GM23248 (cell line): Measurements from ENCODE around the gene KLHDC3. TPM values are rescaled to one million over a fixed set of nuclear protein-coding genes. Genes with fewer than 3 reads are reported as not detected.

ENCODE experiments used
- DNase-seq: peaks from one replicate; pipeline ENCODE4 v3.0.0-alpha.2; 2015
- H2AFZ ChIP-seq: fragments of 200-600 bp; sonication (generic); 2 replicates; pipeline ENCODE4 v1.6.1; 2016; ENCODE audit warnings: antibody characterized with exemption
- H3F3A ChIP-seq: fragments of 200-600 bp; sonication (generic); 2 replicates; pipeline ENCODE4 v1.6.1; 2016; ENCODE audit warnings: mild to moderate bottlenecking, antibody characterized with exemption, mixed run types; ENCODE audit not compliant: insufficient read depth
- H3K27ac ChIP-seq: fragments of 200-600 bp; sonication (generic); 2 replicates; pipeline ENCODE4 v1.5.1; 2016; ENCODE audit warnings: mild to moderate bottlenecking
- H3K27me3 ChIP-seq: fragments of 200-600 bp; sonication (generic); replicated peaks from 2 replicates; pipeline ENCODE4 v1.6.1; 2016; ENCODE audit warnings: mild to moderate bottlenecking; ENCODE audit not compliant: insufficient read depth
- H3K36me3 ChIP-seq: fragments of 200-600 bp; sonication (generic); 2 replicates; pipeline ENCODE4 v1.6.1; 2016; ENCODE audit warnings: low read depth, mild to moderate bottlenecking
- H3K4me1 ChIP-seq: fragments of 200-600 bp; sonication (generic); 2 replicates; pipeline ENCODE4 v1.6.1; 2016; ENCODE audit warnings: mild to moderate bottlenecking; ENCODE audit not compliant: insufficient read depth
- H3K4me2 ChIP-seq: fragments of 200-600 bp; sonication (generic); one replicate; pipeline ENCODE4 v1.6.1; 2016; ENCODE audit warnings: mild to moderate bottlenecking; ENCODE audit not compliant: unreplicated experiment
- H3K4me3 ChIP-seq: fragments of 200-600 bp; sonication (generic); 2 replicates; pipeline ENCODE4 v1.5.1; 2016; ENCODE audit warnings: mild to moderate bottlenecking
- H3K79me2 ChIP-seq: fragments of 200-600 bp; sonication (generic); 2 replicates; pipeline ENCODE4 v1.6.1; 2016; ENCODE audit warnings: mild to moderate bottlenecking; ENCODE audit not compliant: insufficient read depth
- H3K9ac ChIP-seq: fragments of 200-600 bp; sonication (generic); 2 replicates; pipeline ENCODE4 v1.6.1; 2016; ENCODE audit warnings: mild to moderate bottlenecking
- H3K9me2 ChIP-seq: fragments of 200-600 bp; sonication (generic); 2 replicates; pipeline ENCODE4 v1.6.1; 2016; ENCODE audit warnings: mixed run types, mild to moderate bottlenecking, moderate library complexity; ENCODE audit not compliant: insufficient read depth
- H3K9me3 ChIP-seq: fragments of 200-600 bp; sonication (generic); one replicate; pipeline ENCODE4 v1.6.1; 2017; ENCODE audit warnings: low read depth
- H4K20me1 ChIP-seq: fragments of 200-600 bp; sonication (generic); 2 replicates; pipeline ENCODE4 v1.6.0; 2016; ENCODE audit not compliant: insufficient read depth
- EZH2 ChIP-seq: fragments of 200-600 bp; sonication (generic); IDR thresholded peaks from 2 replicates; pipeline ENCODE4 v1.6.1; 2018; ENCODE audit warnings: antibody characterized with exemption, mild to moderate bottlenecking; ENCODE audit not compliant: insufficient read depth, poor library complexity, severe bottlenecking
- EZH2phosphoT487 ChIP-seq: fragments of 200-600 bp; sonication (generic); IDR thresholded peaks from 2 replicates; pipeline ENCODE4 v1.6.1; 2018; ENCODE audit warnings: antibody characterized with exemption, moderate library complexity, mild to moderate bottlenecking, low read depth; ENCODE audit not compliant: insufficient read depth
- WGBS, 2 experiments: methylation state at CpG; one replicate each; pipeline ENCODE4 v1.1.6; 2015 to 2017; ENCODE audit warnings: low lambda C conversion rate in 2 of 2, low coverage in 1 of 2; ENCODE audit errors: missing lambda C conversion rate in 2 of 2; 5-methylcytosine and 5-hydroxymethylcytosine counted together
- in situ Hi-C: fragments of 300-500 bp; cut with MboI; formaldehyde crosslinking; loops from 2 replicates; pipeline ENCODE4 v1.15.0; 2020
- polyA plus RNA-seq: library from polyadenylated mRNA; unstranded; fragments of >200 nt; fragmentation: Nextera tagmentation; extraction: Ambion mirVana; gene quantifications from 2 replicates; pipeline ENCODE4 v1.2.1, GENCODE V29; 2016
- total RNA-seq: library from RNA; depleted of rRNA; stranded (reverse); fragments of >200 nt; shearing (Covaris generic); gene quantifications from 2 replicates; pipeline ENCODE4 v1.2.3, GENCODE V29; 2014; rRNA removed

KLHDC3 gene
- total RNA-seq = 124 and 129 TPM in 2 replicates
- polyA plus RNA-seq = 94.3 and 95.4 TPM in 2 replicates

- WGBS, 2 experiments = 0 to 2% methylated on average over 46 to 51 of the region's 51 CpGs
- Histone ChIP-seq H3K9me2 (no peaks in the 10 kb centered on the region), H2AFZ (peak within 1 kb of the TSS; percentile 90), H3K9me3 (no peaks in the 10 kb centered on the region), H3K9ac (peak within 1 kb of the TSS; percentile 97), H3K36me3 (peaks cover 17% of the 10 kb centered on the region; the same call in 1 of the 2 replicates), H3K4me1 (peaks cover 32% of the 10 kb centered on the region), H3K79me2 (peaks cover 79% of the 10 kb centered on the region), H3K27me3 (no peaks in the 10 kb centered on the region), H3K4me3 (peak within 1 kb of the TSS; percentile 90), H4K20me1 (no peaks in the 10 kb centered on the region; the same call in 1 of the 2 replicates), H3F3A (peaks cover 29% of the 10 kb centered on the region), H3K27ac (peak within 1 kb of the TSS; percentile 76), H3K4me2 (peak within 1 kb of the TSS; percentile 94)
- in situ Hi-C loops = no loop called here
- DNase-seq = peak; percentile 99
- TF ChIP-seq EZH2phosphoT487 (no peak), EZH2 (no peak)
Observed at GRCh38 chr6:43013843-43014433, at the start of gene KLHDC3, which contains the start of gene MEA1. KLHDC3 (plus strand) TSS chr6:43014249; CDS start chr6:43017193, 2,944 bp downstream. MEA1 (minus strand) TSS chr6:43013946; CDS start chr6:43013813, 133 bp downstream.

GRCh38 chr6:42966571-42966970 is 47.5 kb upstream of the KLHDC3 start:
- TF ChIP-seq EZH2 = no peak
- TF ChIP-seq EZH2phosphoT487 = no peak
- DNase-seq = no peak
- no peaks in the 10 kb centered on the region for H3K9me3 ChIP-seq
- H3K27ac ChIP-seq = no peak overlapping the region
- H3K79me2 ChIP-seq = no peaks in the 10 kb centered on the region; the same call in 1 of the 2 replicates
- H4K20me1 ChIP-seq = no peaks in the 10 kb centered on the region; the same call in 1 of the 2 replicates
- no peaks in the 10 kb centered on the region for H3K9me2 ChIP-seq
- in situ Hi-C loops = no loop called here
- H3K4me1 ChIP-seq = peaks cover 6% of the 10 kb centered on the region; the same call in 1 of the 2 replicates
- H3K27me3 ChIP-seq = no peaks in the 10 kb centered on the region
- no peaks in the 10 kb centered on the region for H3K36me3 ChIP-seq
- H3K4me2 ChIP-seq = no peak overlapping the region
- H3F3A ChIP-seq = no peaks in the 10 kb centered on the region; the same call in 1 of the 2 replicates
- WGBS, 2 experiments = 72 to 77% methylated on average over 7 of the region's 7 CpGs
- H2AFZ ChIP-seq = no peak overlapping the region
- H3K9ac ChIP-seq = no peak overlapping the region
- no peak overlapping the region for H3K4me3 ChIP-seq

DNA sequence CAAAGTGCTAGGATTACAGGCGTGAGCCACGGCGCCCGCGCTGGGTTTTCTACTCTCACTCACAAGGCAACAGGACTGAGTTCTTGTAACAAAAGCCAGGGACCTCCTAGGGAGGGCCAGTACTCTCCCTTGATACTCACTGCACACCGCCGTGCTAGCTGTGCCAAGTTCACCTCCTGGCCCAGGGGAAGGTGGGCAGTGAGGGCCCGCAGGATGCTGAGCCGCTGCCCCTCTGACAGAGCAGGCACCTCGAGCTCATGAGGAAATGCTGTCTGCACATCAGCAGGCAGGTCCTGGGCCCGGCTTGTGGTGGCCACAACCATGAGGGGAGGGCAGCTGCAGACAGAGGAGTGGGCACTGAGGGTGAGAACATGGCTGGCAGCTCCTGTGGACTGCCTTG is 46.8 kb upstream of the KLHDC3 start:
- in situ Hi-C loops = no loop called here
- H3K9ac ChIP-seq = no peak overlapping the region
- peaks cover 6% of the 10 kb centered on the region; the same call in 1 of the 2 replicates for H3K4me1 ChIP-seq
- no peaks in the 10 kb centered on the region; the same call in 1 of the 2 replicates for H3K79me2 ChIP-seq
- TF ChIP-seq EZH2 (no peak), EZH2phosphoT487 (no peak)
- no peaks in the 10 kb centered on the region for H3K27me3 ChIP-seq
- H3F3A ChIP-seq = no peaks in the 10 kb centered on the region; the same call in 1 of the 2 replicates
- no peak for DNase-seq
- H4K20me1 ChIP-seq = no peaks in the 10 kb centered on the region; the same call in 1 of the 2 replicates
- H3K27ac ChIP-seq = no peak overlapping the region
- H3K36me3 ChIP-seq = no peaks in the 10 kb centered on the region
- no peaks in the 10 kb centered on the region for H3K9me2 ChIP-seq
- H3K9me3 ChIP-seq = no peaks in the 10 kb centered on the region
- no peak overlapping the region for H3K4me3 ChIP-seq
- H3K4me2 ChIP-seq = no peak overlapping the region
- WGBS, 2 experiments = 79 to 85% methylated on average over 6 to 11 of the region's 11 CpGs
- no peak overlapping the region for H2AFZ ChIP-seq

DNA sequence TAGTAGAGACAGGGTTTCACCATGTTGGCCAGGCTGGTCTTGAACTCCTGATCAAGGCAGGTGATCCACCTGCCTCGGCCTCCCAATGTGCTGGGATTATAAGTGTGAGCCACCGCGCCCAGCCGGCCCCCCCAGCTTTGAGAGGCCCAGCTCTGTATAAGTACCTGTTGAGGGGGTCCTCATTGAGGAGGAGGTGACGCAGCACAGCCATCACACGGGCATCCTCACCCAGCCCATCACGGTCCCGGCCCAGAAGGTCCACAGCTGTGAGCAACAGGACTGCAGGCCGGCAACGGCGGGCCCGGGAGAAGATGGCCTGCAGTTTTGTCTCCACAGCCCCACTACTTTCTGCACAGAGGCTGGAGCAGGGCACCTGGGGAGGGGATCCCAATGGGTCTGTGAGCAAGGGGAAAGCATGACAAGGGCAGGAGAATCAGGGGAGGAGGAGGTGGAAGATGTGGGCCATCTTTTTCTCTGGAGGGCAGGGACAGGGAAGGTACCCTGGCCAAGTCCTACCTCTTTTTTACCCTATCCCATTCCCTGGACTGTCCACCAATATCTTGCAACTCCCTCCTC is 45.8 kb upstream of the KLHDC3 start:
- TF ChIP-seq EZH2phosphoT487 = no peak
- no peak for TF ChIP-seq EZH2
- H3K27ac ChIP-seq = no peak overlapping the region
- no peaks in the 10 kb centered on the region; the same call in 1 of the 2 replicates for H3F3A ChIP-seq
- in situ Hi-C loops = no loop called here
- no peaks in the 10 kb centered on the region for H3K27me3 ChIP-seq
- no peaks in the 10 kb centered on the region for H3K9me3 ChIP-seq
- no peaks in the 10 kb centered on the region; the same call in 1 of the 2 replicates for H4K20me1 ChIP-seq
- no peak overlapping the region for H3K4me3 ChIP-seq
- no peaks in the 10 kb centered on the region for H3K9me2 ChIP-seq
- no peak overlapping the region for H3K4me2 ChIP-seq
- H3K4me1 ChIP-seq = peaks cover 6% of the 10 kb centered on the region; the same call in 1 of the 2 replicates
- H3K79me2 ChIP-seq = no peaks in the 10 kb centered on the region; the same call in 1 of the 2 replicates
- WGBS, 2 experiments = 88 to 91% methylated on average over 12 of the region's 12 CpGs
- no peak overlapping the region for H2AFZ ChIP-seq
- H3K9ac ChIP-seq = no peak overlapping the region
- no peaks in the 10 kb centered on the region for H3K36me3 ChIP-seq
- no peak for DNase-seq
